Measurements from ENCODE around the gene THYN1.

The THYN1 gene

DNA sequence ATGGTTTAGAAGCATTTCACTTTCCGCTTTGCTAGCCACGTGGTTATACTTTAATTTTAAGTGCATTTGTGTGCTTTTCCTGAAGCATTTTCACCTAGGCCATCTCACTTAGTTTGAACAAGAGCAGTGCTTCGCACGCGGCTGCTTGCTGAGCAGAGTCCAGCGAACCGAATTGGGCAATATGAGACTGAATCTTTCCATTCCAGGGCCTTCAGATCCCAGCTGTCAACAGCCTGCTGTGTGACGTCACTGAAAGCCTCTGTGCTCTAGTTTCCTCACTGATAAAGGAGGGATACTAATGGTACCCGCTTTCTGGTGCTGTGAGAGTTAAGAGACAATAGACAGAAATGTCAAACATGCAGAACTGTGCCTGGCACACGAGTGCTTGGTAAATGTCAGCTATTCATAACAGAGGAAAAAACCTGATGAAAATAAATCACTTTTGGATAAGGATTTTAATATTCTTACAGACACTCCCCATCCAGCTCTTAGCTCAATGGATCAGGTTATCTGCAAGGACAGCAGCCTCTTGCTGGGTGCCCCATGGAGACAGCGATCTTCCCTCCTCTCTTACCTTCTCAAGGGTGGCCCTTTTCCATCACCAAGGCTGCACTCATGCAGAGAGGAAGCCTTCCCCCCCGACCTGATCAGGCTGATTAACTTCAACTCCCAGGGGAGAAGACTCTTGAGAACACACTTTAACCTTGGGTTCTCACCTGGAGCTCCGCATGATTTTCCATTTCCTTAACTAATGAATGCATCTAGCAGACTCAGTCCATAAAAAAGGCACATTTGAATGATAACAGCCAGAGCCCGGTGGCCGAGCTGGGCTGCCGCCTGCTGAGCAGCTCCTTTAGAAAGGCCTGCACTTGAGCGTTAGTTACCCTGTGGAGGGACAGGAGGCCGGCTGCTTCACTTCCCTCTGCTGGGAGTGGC, 19.5 kb upstream of the THYN1 start:
- no peak for TF ChIP-seq ZFX (IDR thresholded peaks at IDR 0.05; ENCODE audit: borderline replicate concordance)
- TF ChIP-seq, protein P1, sequence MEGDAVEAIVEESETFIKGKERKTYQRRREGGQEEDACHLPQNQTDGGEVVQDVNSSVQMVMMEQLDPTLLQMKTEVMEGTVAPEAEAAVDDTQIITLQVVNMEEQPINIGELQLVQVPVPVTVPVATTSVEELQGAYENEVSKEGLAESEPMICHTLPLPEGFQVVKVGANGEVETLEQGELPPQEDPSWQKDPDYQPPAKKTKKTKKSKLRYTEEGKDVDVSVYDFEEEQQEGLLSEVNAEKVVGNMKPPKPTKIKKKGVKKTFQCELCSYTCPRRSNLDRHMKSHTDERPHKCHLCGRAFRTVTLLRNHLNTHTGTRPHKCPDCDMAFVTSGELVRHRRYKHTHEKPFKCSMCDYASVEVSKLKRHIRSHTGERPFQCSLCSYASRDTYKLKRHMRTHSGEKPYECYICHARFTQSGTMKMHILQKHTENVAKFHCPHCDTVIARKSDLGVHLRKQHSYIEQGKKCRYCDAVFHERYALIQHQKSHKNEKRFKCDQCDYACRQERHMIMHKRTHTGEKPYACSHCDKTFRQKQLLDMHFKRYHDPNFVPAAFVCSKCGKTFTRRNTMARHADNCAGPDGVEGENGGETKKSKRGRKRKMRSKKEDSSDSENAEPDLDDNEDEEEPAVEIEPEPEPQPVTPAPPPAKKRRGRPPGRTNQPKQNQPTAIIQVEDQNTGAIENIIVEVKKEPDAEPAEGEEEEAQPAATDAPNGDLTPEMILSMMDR (IDR thresholded peaks at IDR 0.05), result no peak
- no peak overlapping the region for H3K27ac ChIP-seq

DNA sequence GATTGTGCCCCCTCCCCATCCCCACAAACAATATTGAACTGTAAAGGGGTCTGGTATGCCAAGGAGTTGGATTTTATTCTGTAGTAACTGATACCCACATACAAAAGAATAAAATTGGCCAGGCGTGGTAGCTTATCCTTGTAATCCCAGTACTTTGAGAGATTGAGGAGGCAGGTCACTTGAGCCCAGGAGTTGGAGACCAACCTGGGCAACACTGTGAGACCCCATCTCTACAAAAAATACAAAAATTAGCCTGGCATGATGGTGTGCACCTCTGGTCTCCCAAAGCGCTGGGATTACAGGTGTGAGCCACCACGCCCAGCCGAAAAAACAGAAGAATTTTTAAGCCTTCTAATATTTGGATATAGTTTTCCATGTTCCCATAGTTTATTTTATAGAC, 18.8 kb upstream of the THYN1 start:
- TF ChIP-seq, protein P1 (IDR thresholded peaks at IDR 0.05), result no peak
- no peak overlapping the region for H3K27ac ChIP-seq

DNA sequence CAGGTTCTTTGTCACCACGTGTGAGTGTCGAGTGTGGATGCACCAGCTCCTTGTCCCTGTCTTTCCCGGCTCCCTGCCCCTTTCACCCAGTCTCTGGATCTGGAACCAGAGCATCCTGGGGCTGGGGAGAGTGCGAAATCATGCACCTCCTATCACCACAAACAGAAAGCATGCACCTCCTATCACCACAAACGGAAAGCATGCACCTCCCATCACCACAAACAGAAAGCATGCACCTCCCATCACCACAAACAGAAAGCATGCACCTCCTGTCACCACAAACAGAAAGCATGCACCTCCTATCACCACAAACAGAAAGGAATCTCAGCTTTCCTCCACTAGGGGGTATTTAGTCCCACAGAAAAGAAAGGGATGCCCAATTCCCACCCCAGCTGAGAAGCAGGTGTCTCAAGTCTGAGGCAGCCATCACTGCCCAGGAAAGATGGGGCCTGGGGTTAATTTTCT, 17.1 kb upstream of the THYN1 start:
- TF ChIP-seq, protein P1 (IDR thresholded peaks at IDR 0.05), result no peak
- no peak for TF ChIP-seq ZFX (IDR thresholded peaks at IDR 0.05; ENCODE audit: borderline replicate concordance)
- H3K27ac ChIP-seq, result no peak overlapping the region

DNA sequence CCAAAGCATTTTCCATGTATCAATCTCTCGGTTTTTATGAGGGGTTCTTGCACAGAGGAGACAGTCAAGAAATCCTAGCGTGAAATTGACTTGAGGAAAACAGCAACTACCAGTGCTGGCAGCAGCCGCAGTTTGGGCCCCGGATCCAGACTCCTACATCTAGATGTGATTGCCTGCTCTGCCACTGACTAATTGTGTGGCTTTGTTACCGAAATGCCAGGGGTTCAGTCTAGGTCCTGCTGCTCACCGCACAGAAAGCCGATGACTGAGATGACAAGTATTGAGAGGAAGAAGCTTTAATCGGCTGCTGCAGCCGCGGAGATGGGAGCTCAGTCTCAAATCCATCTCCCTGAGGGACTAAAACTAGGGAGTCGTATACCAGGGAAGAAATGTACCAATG, 14.8 kb upstream of the THYN1 start:
- TF ChIP-seq, protein P1 (IDR thresholded peaks at IDR 0.05), result no peak
- no peak for TF ChIP-seq ZFX (IDR thresholded peaks at IDR 0.05; ENCODE audit: borderline replicate concordance)
- H3K27ac ChIP-seq, result no peak overlapping the region

DNA sequence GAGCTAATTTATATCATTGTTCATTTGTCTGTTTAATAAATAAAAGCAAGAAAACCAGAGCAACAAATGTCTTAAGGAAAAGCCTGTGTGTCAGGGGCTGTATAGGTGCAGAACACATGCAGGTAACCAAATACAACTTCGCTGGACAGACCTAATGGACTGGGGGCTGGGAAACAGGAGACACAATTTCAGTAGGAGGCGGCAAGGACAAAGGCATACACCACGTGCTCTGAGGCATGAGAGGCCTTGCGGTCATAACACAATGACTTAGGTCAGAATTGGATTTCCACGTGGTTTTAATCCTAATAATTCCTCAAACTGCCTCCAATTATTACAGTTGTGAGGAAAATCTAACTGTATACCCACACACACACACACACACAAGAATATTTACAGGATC, 14.3 kb upstream of the THYN1 start:
- TF ChIP-seq ZFX (IDR thresholded peaks at IDR 0.05; ENCODE audit: borderline replicate concordance), result no peak
- TF ChIP-seq, protein P1 (IDR thresholded peaks at IDR 0.05), result no peak
- no peak overlapping the region for H3K27ac ChIP-seq

DNA sequence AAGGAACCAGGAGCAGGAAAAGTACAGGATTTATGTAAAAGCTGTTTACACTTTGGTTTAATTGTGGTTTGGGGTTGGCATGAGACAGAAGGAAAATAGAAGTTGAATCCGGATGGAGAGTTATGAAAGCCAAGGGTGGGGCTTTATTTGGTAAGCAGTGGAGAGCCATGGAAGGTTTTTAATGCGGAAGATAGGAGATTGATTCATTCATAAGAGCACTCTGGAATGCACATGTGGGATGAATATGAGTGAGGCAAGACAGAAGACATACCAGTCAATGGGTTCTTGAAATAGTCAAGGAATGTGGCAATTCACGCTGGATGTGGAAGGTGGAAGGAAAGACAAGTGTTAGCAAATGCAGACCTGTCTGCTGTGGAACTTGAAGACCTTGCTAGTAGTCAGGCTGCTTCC, 13.7 kb upstream of the THYN1 start:
- TF ChIP-seq, protein P1 (IDR thresholded peaks at IDR 0.05), result no peak
- TF ChIP-seq ZFX (IDR thresholded peaks at IDR 0.05; ENCODE audit: borderline replicate concordance), result no peak

DNA sequence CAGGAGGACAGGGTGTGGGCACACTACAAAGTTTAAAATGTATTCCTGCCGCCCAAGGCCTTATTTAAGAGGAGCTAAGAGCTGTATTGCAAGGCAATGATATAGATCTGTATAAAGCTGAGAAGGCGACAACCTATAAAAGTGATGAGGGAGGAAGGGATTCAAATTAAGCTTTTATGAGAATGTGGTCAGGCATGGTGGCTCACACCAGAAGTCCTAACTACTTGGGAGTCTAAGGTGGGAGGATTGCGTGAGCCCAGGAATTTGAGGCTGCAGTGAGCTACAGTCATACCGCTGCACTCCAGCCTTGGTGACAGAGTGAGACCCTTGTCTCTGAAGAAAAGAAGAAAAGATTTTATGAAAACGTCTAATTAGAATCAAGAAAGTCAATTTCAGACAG, 13.3 kb upstream of the THYN1 start:
- TF ChIP-seq, protein P1 (IDR thresholded peaks at IDR 0.05), result no peak
- no peak for TF ChIP-seq ZFX (IDR thresholded peaks at IDR 0.05; ENCODE audit: borderline replicate concordance)
- H3K27ac ChIP-seq, result no peak overlapping the region

More for the DNA sequence above, 13.7 kb upstream of the THYN1 start:
- no peak overlapping the region for H3K27ac ChIP-seq

Data from 22Rv1 (cell line).